ENCODE results near the gene CD109. TPM values are rescaled to one million over a fixed set of nuclear protein-coding genes. Genes with fewer than 3 reads are reported as not detected.
A peak's percentile ranks its signal among the peaks of the same experiment; 100 is the strongest.

CD109 gene
- polyA plus RNA-seq (2013, experiment 1 of 4) = 0.87 TPM
- 1.1 TPM for polyA plus RNA-seq (2013, experiment 2 of 4)
- 1.1 TPM for polyA plus RNA-seq (2013, experiment 3 of 4)
- 1.1 TPM for polyA plus RNA-seq (2013, experiment 4 of 4)

GRCh38 chr6:73695619-73696421 lies at the start of gene CD109:
TSS of gene CD109 (plus strand) at chr6:73696203. CDS start at chr6:73696216, 13 bp downstream.
- 9 to 12% methylated on average over 61 of the region's 61 CpGs for WGBS, 2 experiments
- peak within 1 kb of the TSS; percentile 38 for H3K4me3 ChIP-seq (ENCODE audit: insufficient read depth, low read depth, low read length)
- no peaks in the 10 kb centered on the region for H3K36me3 ChIP-seq (ENCODE audit: control insufficient read depth, insufficient read depth, low read length)
- H3K27me3 ChIP-seq (ENCODE audit: control insufficient read depth, insufficient read depth, low read length, poor library complexity, severe bottlenecking) = peaks cover 17% of the 10 kb centered on the region
- no peaks in the 10 kb centered on the region for H3K9me3 ChIP-seq (ENCODE audit: control insufficient read depth, low read length)
- no peaks in the 10 kb centered on the region for H3K4me1 ChIP-seq (ENCODE audit: control insufficient read depth, insufficient read depth, low read length)
- H3K27ac ChIP-seq (ENCODE audit: insufficient read depth, low read depth, low read length, poor library complexity, severe bottlenecking) = no peak within 1 kb of the TSS

DNA sequence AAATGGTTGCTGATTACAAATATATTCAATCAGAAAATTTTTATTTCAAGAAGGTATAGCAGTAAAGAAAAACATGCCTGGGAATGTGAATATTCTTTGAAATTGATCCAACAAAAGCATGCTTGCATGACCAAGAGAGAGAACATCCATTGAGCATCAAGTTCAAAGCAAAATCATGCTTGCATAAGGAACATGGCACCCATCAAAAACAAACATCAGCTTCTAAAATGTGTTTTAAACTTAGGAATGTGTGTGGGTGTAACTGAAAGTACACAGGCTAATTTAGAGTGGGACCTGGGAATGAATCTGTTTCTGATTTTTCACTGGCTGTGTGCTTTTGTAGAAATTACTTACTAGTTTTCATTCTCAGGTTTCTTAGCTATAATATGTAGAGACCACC lies 47.8 kb upstream of the CD109 start:
- Histone ChIP-seq H3K4me3 (ENCODE audit: insufficient read depth, low read depth, low read length) (no peak overlapping the region), H3K27me3 (ENCODE audit: control insufficient read depth, insufficient read depth, low read length, poor library complexity, severe bottlenecking) (no peaks in the 10 kb centered on the region), H3K4me1 (ENCODE audit: control insufficient read depth, insufficient read depth, low read length) (no peaks in the 10 kb centered on the region), H3K9me3 (ENCODE audit: control insufficient read depth, low read length) (no peaks in the 10 kb centered on the region), H3K27ac (ENCODE audit: insufficient read depth, low read depth, low read length, poor library complexity, severe bottlenecking) (no peak overlapping the region), H3K36me3 (ENCODE audit: control insufficient read depth, insufficient read depth, low read length) (no peaks in the 10 kb centered on the region)

DNA sequence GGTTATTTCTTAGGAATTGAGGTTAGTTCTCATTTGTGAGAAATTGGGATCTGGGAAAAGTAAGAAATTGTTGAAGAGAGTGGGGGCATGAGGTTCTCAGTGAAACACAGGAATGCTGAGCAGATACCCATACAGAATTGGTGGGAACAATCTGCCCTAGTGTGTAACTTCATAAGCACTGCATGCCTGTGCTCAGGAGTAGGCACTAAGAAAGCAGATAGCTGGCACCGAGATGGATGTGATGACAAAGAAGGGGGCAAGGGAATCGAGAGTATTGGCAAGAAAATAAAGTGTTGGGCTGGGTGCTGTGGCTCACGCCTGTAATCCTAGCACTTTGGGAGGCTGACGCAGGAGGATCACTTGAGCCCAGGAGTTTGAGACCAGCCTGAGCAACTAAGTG lies 46.2 kb upstream of the CD109 start:
- Histone ChIP-seq H3K27ac (ENCODE audit: insufficient read depth, low read depth, low read length, poor library complexity, severe bottlenecking) (no peak overlapping the region), H3K36me3 (ENCODE audit: control insufficient read depth, insufficient read depth, low read length) (no peaks in the 10 kb centered on the region), H3K27me3 (ENCODE audit: control insufficient read depth, insufficient read depth, low read length, poor library complexity, severe bottlenecking) (no peaks in the 10 kb centered on the region), H3K9me3 (ENCODE audit: control insufficient read depth, low read length) (no peaks in the 10 kb centered on the region), H3K4me3 (ENCODE audit: insufficient read depth, low read depth, low read length) (no peak overlapping the region), H3K4me1 (ENCODE audit: control insufficient read depth, insufficient read depth, low read length) (no peaks in the 10 kb centered on the region)
- WGBS, 2 experiments = 70 to 74% methylated on average over 4 of the region's 4 CpGs

DNA sequence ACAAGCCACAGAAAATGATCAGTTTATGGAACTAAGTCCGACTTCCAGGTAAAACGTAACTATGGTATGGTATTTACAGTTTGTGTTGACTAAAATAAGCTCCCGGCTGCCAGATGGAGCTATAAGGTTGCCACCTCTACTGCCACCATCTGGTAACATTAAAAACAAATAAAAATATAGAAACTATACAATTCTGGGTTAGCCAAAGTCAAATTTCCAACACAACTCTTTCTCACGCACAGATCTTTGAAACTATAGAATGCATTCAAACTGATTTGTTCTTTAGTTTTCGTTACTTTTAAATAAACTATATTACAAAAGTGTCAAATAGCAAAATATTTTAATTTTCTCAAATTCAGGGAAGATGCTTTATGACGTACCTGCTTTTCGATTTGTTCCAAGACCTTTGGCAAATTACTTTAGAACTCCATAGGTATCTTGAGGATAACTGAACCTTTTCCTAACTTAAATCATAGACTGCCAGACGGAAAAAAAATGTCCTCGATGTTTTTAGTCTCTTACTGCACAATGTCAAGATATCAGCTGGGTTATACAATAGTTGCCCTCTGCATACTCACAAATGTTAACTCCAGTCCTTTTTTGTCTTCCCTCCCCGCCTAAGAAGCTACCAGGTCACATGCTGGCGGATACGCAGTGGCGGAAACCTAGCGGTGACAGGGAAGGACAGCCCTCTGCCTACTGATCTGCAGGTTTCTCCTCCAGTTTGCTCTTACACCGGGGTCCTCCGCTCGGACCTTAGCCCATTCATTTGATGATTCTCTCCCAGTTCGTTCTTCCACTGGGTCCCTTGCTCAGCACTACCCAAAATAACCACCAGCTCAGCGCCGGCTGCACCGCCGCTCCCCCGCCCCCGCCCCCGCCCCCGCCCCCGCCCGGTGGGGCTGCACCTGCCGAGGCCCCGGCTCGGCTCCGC lies 43.1 kb upstream of the CD109 start:
- Histone ChIP-seq H3K27me3 (ENCODE audit: control insufficient read depth, insufficient read depth, low read length, poor library complexity, severe bottlenecking) (no peaks in the 10 kb centered on the region), H3K27ac (ENCODE audit: insufficient read depth, low read depth, low read length, poor library complexity, severe bottlenecking) (no peak overlapping the region), H3K4me3 (ENCODE audit: insufficient read depth, low read depth, low read length) (peak overlapping the region; percentile 92), H3K9me3 (ENCODE audit: control insufficient read depth, low read length) (no peaks in the 10 kb centered on the region), H3K4me1 (ENCODE audit: control insufficient read depth, insufficient read depth, low read length) (no peaks in the 10 kb centered on the region), H3K36me3 (ENCODE audit: control insufficient read depth, insufficient read depth, low read length) (no peaks in the 10 kb centered on the region)
- 3 to 5% methylated on average over 27 to 28 of the region's 32 CpGs for WGBS, 2 experiments

- no peaks in the 10 kb centered on the region for H3K27me3 ChIP-seq (ENCODE audit: control insufficient read depth, insufficient read depth, low read length, poor library complexity, severe bottlenecking)
- no peaks in the 10 kb centered on the region for H3K4me1 ChIP-seq (ENCODE audit: control insufficient read depth, insufficient read depth, low read length)
- 0% methylated on average over 90 of the region's 90 CpGs for WGBS, 2 experiments
- H3K9me3 ChIP-seq (ENCODE audit: control insufficient read depth, low read length) = no peaks in the 10 kb centered on the region
- H3K4me3 ChIP-seq (ENCODE audit: insufficient read depth, low read depth, low read length) = peak within 1 kb of the TSS; percentile 92
- H3K36me3 ChIP-seq (ENCODE audit: control insufficient read depth, insufficient read depth, low read length) = no peaks in the 10 kb centered on the region
- H3K27ac ChIP-seq (ENCODE audit: insufficient read depth, low read depth, low read length, poor library complexity, severe bottlenecking) = peak within 1 kb of the TSS; percentile 28
These were observed 42.2 kb upstream of the CD109 start, which contains the start of gene SLC17A5 for GRCh38 chr6:73653571-73654424. TSS of gene SLC17A5 (minus strand) at chr6:73653992. CDS start at chr6:73653886, 106 bp downstream.

GRCh38 chr6:73655341-73655917 lies 40.6 kb upstream of the CD109 start:
- no peaks in the 10 kb centered on the region for H3K36me3 ChIP-seq (ENCODE audit: control insufficient read depth, insufficient read depth, low read length)
- WGBS, 2 experiments = 90 to 98% methylated on average over 2 of the region's 2 CpGs

GRCh38 chr6:73656531-73657145 lies 39.4 kb upstream of the CD109 start:
- Histone ChIP-seq H3K9me3 (ENCODE audit: control insufficient read depth, low read length) (no peaks in the 10 kb centered on the region), H3K27me3 (ENCODE audit: control insufficient read depth, insufficient read depth, low read length, poor library complexity, severe bottlenecking) (no peaks in the 10 kb centered on the region), H3K27ac (ENCODE audit: insufficient read depth, low read depth, low read length, poor library complexity, severe bottlenecking) (no peak overlapping the region), H3K36me3 (ENCODE audit: control insufficient read depth, insufficient read depth, low read length) (no peaks in the 10 kb centered on the region), H3K4me3 (ENCODE audit: insufficient read depth, low read depth, low read length) (no peak overlapping the region), H3K4me1 (ENCODE audit: control insufficient read depth, insufficient read depth, low read length) (no peaks in the 10 kb centered on the region)
- WGBS, 2 experiments = 88 to 94% methylated on average over 2 of the region's 2 CpGs

More at GRCh38 chr6:73655341-73655917, 40.6 kb upstream of the CD109 start:
- H3K9me3 ChIP-seq (ENCODE audit: control insufficient read depth, low read length) = no peaks in the 10 kb centered on the region
- no peaks in the 10 kb centered on the region for H3K27me3 ChIP-seq (ENCODE audit: control insufficient read depth, insufficient read depth, low read length, poor library complexity, severe bottlenecking)
- H3K4me3 ChIP-seq (ENCODE audit: insufficient read depth, low read depth, low read length) = no peak overlapping the region
- H3K27ac ChIP-seq (ENCODE audit: insufficient read depth, low read depth, low read length, poor library complexity, severe bottlenecking) = no peak overlapping the region
- H3K4me1 ChIP-seq (ENCODE audit: control insufficient read depth, insufficient read depth, low read length) = no peaks in the 10 kb centered on the region

DNA sequence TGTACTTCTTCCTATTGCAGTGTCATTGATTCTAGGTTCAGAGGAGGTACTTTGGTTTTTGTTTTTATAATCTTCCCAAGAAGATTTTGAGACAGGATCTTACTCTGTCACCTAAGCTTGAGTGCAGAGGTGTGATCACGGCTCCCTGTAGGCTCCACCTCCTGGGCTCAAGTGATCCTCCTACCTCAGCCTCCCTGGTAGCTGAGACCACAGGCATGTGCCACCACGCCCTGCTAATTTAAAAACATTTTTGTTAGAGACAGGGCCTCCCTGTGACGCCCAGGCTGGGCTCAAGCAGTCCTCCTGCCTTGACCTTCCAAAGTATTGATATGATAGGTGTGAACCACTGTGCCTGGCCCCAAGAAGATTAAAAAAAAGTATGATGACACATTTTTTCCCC lies 38.8 kb upstream of the CD109 start:
- H3K4me3 ChIP-seq (ENCODE audit: insufficient read depth, low read depth, low read length) = no peak overlapping the region
- no peaks in the 10 kb centered on the region for H3K4me1 ChIP-seq (ENCODE audit: control insufficient read depth, insufficient read depth, low read length)
- no peak overlapping the region for H3K27ac ChIP-seq (ENCODE audit: insufficient read depth, low read depth, low read length, poor library complexity, severe bottlenecking)
- H3K27me3 ChIP-seq (ENCODE audit: control insufficient read depth, insufficient read depth, low read length, poor library complexity, severe bottlenecking) = no peaks in the 10 kb centered on the region
- no peaks in the 10 kb centered on the region for H3K36me3 ChIP-seq (ENCODE audit: control insufficient read depth, insufficient read depth, low read length)
- no peaks in the 10 kb centered on the region for H3K9me3 ChIP-seq (ENCODE audit: control insufficient read depth, low read length)
- WGBS, 2 experiments = 90% methylated on average over 3 of the region's 3 CpGs

DNA sequence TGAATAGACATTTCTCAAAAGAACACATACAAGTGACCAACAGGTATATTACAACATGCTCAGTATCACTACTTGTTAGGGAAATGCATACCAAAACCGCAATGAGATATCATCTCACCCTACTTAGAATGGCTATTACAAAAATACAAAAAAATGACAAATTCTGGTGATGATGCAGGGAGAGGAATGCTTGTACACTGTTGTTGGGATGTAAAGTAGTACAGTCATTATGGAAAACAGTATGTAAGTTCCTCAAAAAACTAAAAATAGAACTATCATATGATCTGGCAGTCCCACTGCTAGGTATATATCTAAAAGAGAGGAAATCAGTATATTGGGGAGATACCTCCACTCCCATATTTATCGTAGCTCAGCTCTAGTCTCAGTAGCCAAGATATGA lies 31.3 kb upstream of the CD109 start:
- no peak overlapping the region for H3K4me3 ChIP-seq (ENCODE audit: insufficient read depth, low read depth, low read length)
- no peaks in the 10 kb centered on the region for H3K9me3 ChIP-seq (ENCODE audit: control insufficient read depth, low read length)
- H3K4me1 ChIP-seq (ENCODE audit: control insufficient read depth, insufficient read depth, low read length) = no peaks in the 10 kb centered on the region
- peaks cover 6% of the 10 kb centered on the region for H3K27me3 ChIP-seq (ENCODE audit: control insufficient read depth, insufficient read depth, low read length, poor library complexity, severe bottlenecking)
- H3K27ac ChIP-seq (ENCODE audit: insufficient read depth, low read depth, low read length, poor library complexity, severe bottlenecking) = no peak overlapping the region
- WGBS, 2 experiments = 82 to 100% methylated on average over 1 to 2 of the region's 2 CpGs
- no peaks in the 10 kb centered on the region for H3K36me3 ChIP-seq (ENCODE audit: control insufficient read depth, insufficient read depth, low read length)

Measured in ectodermal cell (in vitro differentiated cells).